Endodermal cell (in vitro differentiated cells): ENCODE measurements around the gene KCNK2. TPM values are rescaled to one million over a fixed set of nuclear protein-coding genes. Genes with fewer than 3 reads are reported as not detected.

ENCODE experiments used
- DNase-seq: peaks from one replicate; pipeline ENCODE4 v3.0.0-alpha.2; 2017
- H3K27ac ChIP-seq: 2 replicates; pipeline ENCODE4 v1.5.1; 2013; ENCODE audit warnings: mild to moderate bottlenecking, low read depth, low read length, moderate library complexity
- H3K27me3 ChIP-seq: 2 replicates; pipeline ENCODE4 v1.6.1; 2013; ENCODE audit warnings: mild to moderate bottlenecking, low read length, moderate library complexity; ENCODE audit not compliant: insufficient read depth, control insufficient read depth, poor library complexity, severe bottlenecking
- H3K36me3 ChIP-seq: 2 replicates; pipeline ENCODE4 v1.7.0; 2013; ENCODE audit warnings: mild to moderate bottlenecking, low read length, moderate library complexity; ENCODE audit not compliant: control insufficient read depth, insufficient read depth
- H3K4me1 ChIP-seq: one replicate; pipeline ENCODE4 v1.7.0; 2013; ENCODE audit warnings: low read length; ENCODE audit not compliant: control insufficient read depth, insufficient read depth
- H3K4me3 ChIP-seq: 2 replicates; pipeline ENCODE4 v1.5.1; 2013; ENCODE audit warnings: mild to moderate bottlenecking, low read length, moderate library complexity
- H3K9ac ChIP-seq: 2 replicates; pipeline ENCODE4 v1.6.1; 2013; ENCODE audit warnings: mild to moderate bottlenecking, low read length, moderate library complexity; ENCODE audit not compliant: poor library complexity, severe bottlenecking; ENCODE audit errors: extremely low read depth
- H3K9me3 ChIP-seq: 2 replicates; pipeline ENCODE4 v1.6.1; 2013; ENCODE audit warnings: mild to moderate bottlenecking, low read length, moderate library complexity; ENCODE audit not compliant: control insufficient read depth
- H3K27ac Mint-ChIP-seq: 2 replicates; pipeline ENCODE4 v1.8.0; 2020; ENCODE audit warnings: mixed read lengths
- H3K27me3 Mint-ChIP-seq: 2 replicates; pipeline ENCODE4 v1.8.0; 2021; ENCODE audit warnings: mild to moderate bottlenecking, mixed read lengths; ENCODE audit not compliant: insufficient read depth
- H3K36me3 Mint-ChIP-seq: 2 replicates; pipeline ENCODE4 v1.8.0; 2020; ENCODE audit warnings: low read depth, mixed read lengths
- H3K4me1 Mint-ChIP-seq: 2 replicates; pipeline ENCODE4 v1.8.0; 2020; ENCODE audit warnings: mixed read lengths
- H3K4me3 Mint-ChIP-seq: 2 replicates; pipeline ENCODE4 v1.8.0; 2020; ENCODE audit warnings: mild to moderate bottlenecking, moderate library complexity, mixed read lengths
- H3K9me3 Mint-ChIP-seq: 2 replicates; pipeline ENCODE4 v1.8.0; 2020; ENCODE audit warnings: mild to moderate bottlenecking, mixed read lengths
- WGBS, 2 experiments: methylation state at CpG; one replicate each; pipeline versions ENCODE4 v1.1.5 to v1.1.7; 2013; ENCODE audit warnings: missing lambda C conversion rate in 2 of 2, mixed read lengths in 1 of 2; ENCODE audit not compliant: insufficient coverage in 1 of 2, insufficient read length in 1 of 2; 5-methylcytosine and 5-hydroxymethylcytosine counted together
- total RNA-seq, 2 donors: library from RNA; stranded (reverse); fragmentation: NEBNext Ultra II Directional in 1 of 2; extraction: Animal tissue kit (Norgen Biotek cat#: 25700) in 1 of 2; gene quantifications; 2 replicates in 1 of 2; 3 replicates in 1 of 2; pipeline ENCODE4 v1.2.1, GENCODE V29; 2021
- TF ChIP-seq, protein P1 (sequence below): fragments of 200-600 bp; sonication (generic); conservative IDR thresholded peaks from 2 replicates; pipeline ENCODE4 v1.5.0; 2021; ENCODE audit warnings: antibody characterized with exemption, mild to moderate bottlenecking

KCNK2 gene
- total RNA-seq, 2 donors from 2014 or later, result 0.15 TPM; not detected in 1

GRCh38 chr1:215251428-215251827 lies 168.9 kb downstream of the KCNK2 start:
- Mint-ChIP-seq H3K4me3 (no peak overlapping the region), H3K4me1 (no peaks in the 10 kb centered on the region), H3K9me3 (no peaks in the 10 kb centered on the region), H3K27ac (no peak overlapping the region), H3K36me3 (no peaks in the 10 kb centered on the region), H3K27me3 (no peaks in the 10 kb centered on the region)
- TF ChIP-seq, protein P1, sequence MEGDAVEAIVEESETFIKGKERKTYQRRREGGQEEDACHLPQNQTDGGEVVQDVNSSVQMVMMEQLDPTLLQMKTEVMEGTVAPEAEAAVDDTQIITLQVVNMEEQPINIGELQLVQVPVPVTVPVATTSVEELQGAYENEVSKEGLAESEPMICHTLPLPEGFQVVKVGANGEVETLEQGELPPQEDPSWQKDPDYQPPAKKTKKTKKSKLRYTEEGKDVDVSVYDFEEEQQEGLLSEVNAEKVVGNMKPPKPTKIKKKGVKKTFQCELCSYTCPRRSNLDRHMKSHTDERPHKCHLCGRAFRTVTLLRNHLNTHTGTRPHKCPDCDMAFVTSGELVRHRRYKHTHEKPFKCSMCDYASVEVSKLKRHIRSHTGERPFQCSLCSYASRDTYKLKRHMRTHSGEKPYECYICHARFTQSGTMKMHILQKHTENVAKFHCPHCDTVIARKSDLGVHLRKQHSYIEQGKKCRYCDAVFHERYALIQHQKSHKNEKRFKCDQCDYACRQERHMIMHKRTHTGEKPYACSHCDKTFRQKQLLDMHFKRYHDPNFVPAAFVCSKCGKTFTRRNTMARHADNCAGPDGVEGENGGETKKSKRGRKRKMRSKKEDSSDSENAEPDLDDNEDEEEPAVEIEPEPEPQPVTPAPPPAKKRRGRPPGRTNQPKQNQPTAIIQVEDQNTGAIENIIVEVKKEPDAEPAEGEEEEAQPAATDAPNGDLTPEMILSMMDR, result no peak
- Histone ChIP-seq H3K9me3 (no peaks in the 10 kb centered on the region), H3K36me3 (no peaks in the 10 kb centered on the region), H3K27ac (no peak overlapping the region), H3K4me3 (no peak overlapping the region), H3K27me3 (no peaks in the 10 kb centered on the region), H3K4me1 (no peaks in the 10 kb centered on the region), H3K9ac (no peak overlapping the region)
- no peak for DNase-seq
- WGBS, 2 experiments, result 89 to 100% methylated on average over 4 of the region's 4 CpGs

DNA sequence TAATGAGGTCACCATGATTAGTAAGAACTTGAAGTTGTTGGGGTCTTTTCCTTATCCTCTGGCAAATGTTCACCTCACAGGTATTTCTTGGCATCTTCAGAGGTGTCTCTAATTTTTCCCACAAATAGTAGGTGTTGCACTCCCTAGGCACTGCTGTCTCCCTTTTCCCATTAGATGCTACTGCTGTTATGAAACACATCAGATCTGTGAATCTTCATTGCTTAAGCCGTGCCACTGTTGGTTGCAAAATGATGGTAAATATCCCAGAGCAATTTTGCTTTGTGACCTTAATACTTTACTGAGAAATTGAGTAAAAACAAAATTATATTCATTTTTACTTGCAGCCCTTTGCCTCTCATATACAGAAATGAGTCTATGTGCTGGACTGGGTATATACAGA lies 169.6 kb downstream of the KCNK2 start:
- Histone ChIP-seq H3K4me3 (no peak overlapping the region), H3K9me3 (no peaks in the 10 kb centered on the region), H3K27me3 (no peaks in the 10 kb centered on the region), H3K36me3 (no peaks in the 10 kb centered on the region), H3K9ac (no peak overlapping the region), H3K4me1 (no peaks in the 10 kb centered on the region), H3K27ac (no peak overlapping the region)
- DNase-seq, result no peak
- H3K27me3 Mint-ChIP-seq, result no peaks in the 10 kb centered on the region
- H3K36me3 Mint-ChIP-seq, result no peaks in the 10 kb centered on the region
- H3K9me3 Mint-ChIP-seq, result no peaks in the 10 kb centered on the region
- TF ChIP-seq, protein P1, result no peak
- H3K27ac Mint-ChIP-seq, result no peak overlapping the region
- no peaks in the 10 kb centered on the region for H3K4me1 Mint-ChIP-seq
- no peak overlapping the region for H3K4me3 Mint-ChIP-seq
- WGBS, 2 experiments, result 80 to 89% methylated on average over 1 of the region's 1 CpG

GRCh38 chr1:215256936-215257679 lies 174.6 kb downstream of the KCNK2 start:
- Histone ChIP-seq H3K27ac (no peak overlapping the region), H3K4me1 (peaks cover 4% of the 10 kb centered on the region), H3K4me3 (no peak overlapping the region), H3K27me3 (no peaks in the 10 kb centered on the region), H3K9ac (no peak overlapping the region), H3K9me3 (peaks cover 5% of the 10 kb centered on the region), H3K36me3 (no peaks in the 10 kb centered on the region)
- TF ChIP-seq, protein P1, result no peak
- H3K27ac Mint-ChIP-seq, result no peak overlapping the region
- H3K27me3 Mint-ChIP-seq, result no peaks in the 10 kb centered on the region
- WGBS, 2 experiments, result 90 to 95% methylated on average over 3 of the region's 3 CpGs
- peaks cover 14% of the 10 kb centered on the region for H3K4me1 Mint-ChIP-seq
- H3K9me3 Mint-ChIP-seq, result peaks cover 15% of the 10 kb centered on the region
- no peak for DNase-seq
- no peak overlapping the region for H3K4me3 Mint-ChIP-seq
- peaks cover 2% of the 10 kb centered on the region for H3K36me3 Mint-ChIP-seq
